ENCODE measurements around the gene WWOX. TPM values are rescaled to one million over a fixed set of nuclear protein-coding genes. Genes with fewer than 3 reads are reported as not detected.

Gene WWOX
- total RNA-seq, 1 experiment from 2014 or later = 35.6 TPM

DNA sequence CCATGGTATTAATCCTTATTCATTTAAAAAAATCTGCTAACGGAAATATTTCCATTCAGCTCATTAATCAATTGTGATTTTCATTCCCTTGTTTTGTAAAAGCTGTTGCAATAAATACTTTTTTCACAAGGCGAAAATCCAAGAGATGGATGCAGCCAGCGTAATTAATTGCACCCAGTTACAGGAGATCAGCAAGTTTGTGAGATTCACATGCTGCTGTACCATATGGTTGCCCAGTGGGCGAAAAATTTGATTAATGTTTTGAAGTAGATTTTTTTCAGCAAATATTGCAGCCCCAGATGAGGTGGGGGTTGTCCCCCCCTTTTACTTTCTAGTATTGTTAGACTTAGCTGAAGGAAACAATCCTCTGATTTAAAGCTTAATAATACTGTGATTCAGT is 186.6 kb downstream of the WWOX start:
- Histone ChIP-seq H3K4me2 (no peak overlapping the region), H3K9me3 (ENCODE audit: insufficient read depth, low read depth) (no peaks in the 10 kb centered on the region), H2AFZ (no peak overlapping the region), H3F3A (ENCODE audit: insufficient read depth, low read depth) (no peaks in the 10 kb centered on the region), H3K27me3 (ENCODE audit: insufficient read depth, low read depth) (no peaks in the 10 kb centered on the region), H3K4me1 (replicated peaks; ENCODE audit: insufficient read depth) (no peaks in the 10 kb centered on the region), H3K27ac (no peak overlapping the region), H3K36me3 (ENCODE audit: low read depth) (no peaks in the 10 kb centered on the region), H3K79me2 (ENCODE audit: low read depth) (no peaks in the 10 kb centered on the region), H3K9me2 (ENCODE audit: insufficient read depth) (no peaks in the 10 kb centered on the region), H4K20me1 (ENCODE audit: insufficient read depth) (no peaks in the 10 kb centered on the region), H3K4me3 (no peak overlapping the region)
- POLR2A ChIA-PET (ENCODE audit: unreplicated experiment) = no interaction called here
- CTCF ChIA-PET = no interaction called here
- no TSS peak for BruUV-seq (replicated peaks)
- intact Hi-C loops (cut with micrococcal nuclease; ENCODE audit: unreplicated experiment) = no loop called here
- TF ChIP-seq EZH2 (IDR thresholded peaks at IDR 0.05; ENCODE audit: low read depth) (no peak), CTCF (conservative IDR thresholded peaks at IDR 0.05) (no peak)
- no peak for DNase-seq

DNA sequence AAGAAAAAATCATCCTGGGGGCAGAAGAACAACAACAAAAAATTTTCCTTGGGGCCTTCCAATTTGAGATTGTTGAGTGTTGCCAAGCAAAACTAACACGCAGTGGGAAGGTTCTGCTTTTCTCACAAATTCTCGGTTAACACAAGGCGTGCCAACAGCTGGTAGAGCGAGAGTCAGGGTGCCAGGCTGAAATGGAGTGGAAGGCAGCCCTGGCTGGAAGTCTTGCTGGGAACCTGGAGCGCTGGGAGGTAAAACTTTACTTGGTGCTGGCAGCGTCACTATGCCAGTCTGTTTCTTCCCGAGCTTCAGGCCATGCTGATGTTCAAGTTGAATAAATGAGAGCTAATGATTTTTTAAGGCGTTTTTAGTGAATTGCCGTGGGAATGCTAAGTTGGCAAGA is 189.4 kb downstream of the WWOX start:
- no peaks in the 10 kb centered on the region for H3K9me3 ChIP-seq (ENCODE audit: insufficient read depth, low read depth)
- H3K79me2 ChIP-seq (ENCODE audit: low read depth) = no peaks in the 10 kb centered on the region
- no peak overlapping the region for H3K4me2 ChIP-seq
- no peaks in the 10 kb centered on the region for H3K27me3 ChIP-seq (ENCODE audit: insufficient read depth, low read depth)
- BruUV-seq (replicated peaks) = no TSS peak
- H3K9me2 ChIP-seq (ENCODE audit: insufficient read depth) = no peaks in the 10 kb centered on the region
- no peak overlapping the region for H3K27ac ChIP-seq
- ChIA-PET CTCF (no interaction called here), POLR2A (ENCODE audit: unreplicated experiment) (no interaction called here)
- H3F3A ChIP-seq (ENCODE audit: insufficient read depth, low read depth) = no peaks in the 10 kb centered on the region
- no peaks in the 10 kb centered on the region for H3K36me3 ChIP-seq (ENCODE audit: low read depth)
- no peaks in the 10 kb centered on the region; the same call in 1 of the 2 replicates for H4K20me1 ChIP-seq (ENCODE audit: insufficient read depth)
- intact Hi-C loops (cut with micrococcal nuclease; ENCODE audit: unreplicated experiment) = no loop called here
- H2AFZ ChIP-seq = no peak overlapping the region
- peaks cover 10% of the 10 kb centered on the region; the same call in 1 of the 2 replicates for H3K4me1 ChIP-seq (replicated peaks; ENCODE audit: insufficient read depth)
- H3K4me3 ChIP-seq = no peak overlapping the region
- no peak for TF ChIP-seq EZH2 (IDR thresholded peaks at IDR 0.05; ENCODE audit: low read depth)
- TF ChIP-seq CTCF (conservative IDR thresholded peaks at IDR 0.05) = no peak
- no peak for DNase-seq

- no peak for DNase-seq
- no TSS peak for BruUV-seq (replicated peaks)
- intact Hi-C loops (cut with micrococcal nuclease; ENCODE audit: unreplicated experiment) = no loop called here
- Histone ChIP-seq H3K36me3 (ENCODE audit: low read depth) (no peaks in the 10 kb centered on the region), H3K9me3 (ENCODE audit: insufficient read depth, low read depth) (no peaks in the 10 kb centered on the region), H4K20me1 (ENCODE audit: insufficient read depth) (no peaks in the 10 kb centered on the region; the same call in 1 of the 2 replicates), H3K27me3 (ENCODE audit: insufficient read depth, low read depth) (no peaks in the 10 kb centered on the region), H2AFZ (no peak overlapping the region), H3K4me2 (no peak overlapping the region), H3K79me2 (ENCODE audit: low read depth) (no peaks in the 10 kb centered on the region), H3K4me3 (no peak overlapping the region), H3K9me2 (ENCODE audit: insufficient read depth) (no peaks in the 10 kb centered on the region), H3K4me1 (replicated peaks; ENCODE audit: insufficient read depth) (peaks cover 10% of the 10 kb centered on the region; the same call in 1 of the 2 replicates), H3K27ac (no peak overlapping the region), H3F3A (ENCODE audit: insufficient read depth, low read depth) (no peaks in the 10 kb centered on the region)
- ChIA-PET CTCF (no interaction called here), POLR2A (ENCODE audit: unreplicated experiment) (no interaction called here)
- TF ChIP-seq EZH2 (IDR thresholded peaks at IDR 0.05; ENCODE audit: low read depth) (no peak), CTCF (conservative IDR thresholded peaks at IDR 0.05) (no peak)
Observed at GRCh38 chr16:78289373-78289772, 189.9 kb downstream of the WWOX start.

Measured in PC-9 (cell line).